Hair follicle dermal papilla cell (primary cell): ENCODE measurements around the gene NAALADL1. TPM values are rescaled to one million over a fixed set of nuclear protein-coding genes. Genes with fewer than 3 reads are reported as not detected.

Experiments used
- small RNA-seq: library from RNA; depleted of rRNA; stranded (forward); fragments of <200 nt; gene quantifications from one replicate; pipeline ENCODE3, GENCODE V24; 2012
- total RNA-seq: library from RNA; depleted of rRNA; stranded (reverse); fragments of >200 nt; gene quantifications from 2 replicates; pipeline ENCODE4 v1.2.3, GENCODE V29; 2012

NAALADL1 gene, protein sequence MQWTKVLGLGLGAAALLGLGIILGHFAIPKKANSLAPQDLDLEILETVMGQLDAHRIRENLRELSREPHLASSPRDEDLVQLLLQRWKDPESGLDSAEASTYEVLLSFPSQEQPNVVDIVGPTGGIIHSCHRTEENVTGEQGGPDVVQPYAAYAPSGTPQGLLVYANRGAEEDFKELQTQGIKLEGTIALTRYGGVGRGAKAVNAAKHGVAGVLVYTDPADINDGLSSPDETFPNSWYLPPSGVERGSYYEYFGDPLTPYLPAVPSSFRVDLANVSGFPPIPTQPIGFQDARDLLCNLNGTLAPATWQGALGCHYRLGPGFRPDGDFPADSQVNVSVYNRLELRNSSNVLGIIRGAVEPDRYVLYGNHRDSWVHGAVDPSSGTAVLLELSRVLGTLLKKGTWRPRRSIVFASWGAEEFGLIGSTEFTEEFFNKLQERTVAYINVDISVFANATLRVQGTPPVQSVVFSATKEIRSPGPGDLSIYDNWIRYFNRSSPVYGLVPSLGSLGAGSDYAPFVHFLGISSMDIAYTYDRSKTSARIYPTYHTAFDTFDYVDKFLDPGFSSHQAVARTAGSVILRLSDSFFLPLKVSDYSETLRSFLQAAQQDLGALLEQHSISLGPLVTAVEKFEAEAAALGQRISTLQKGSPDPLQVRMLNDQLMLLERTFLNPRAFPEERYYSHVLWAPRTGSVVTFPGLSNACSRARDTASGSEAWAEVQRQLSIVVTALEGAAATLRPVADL
- 34.1 and 35.2 TPM in 2 replicates for total RNA-seq

DNA sequence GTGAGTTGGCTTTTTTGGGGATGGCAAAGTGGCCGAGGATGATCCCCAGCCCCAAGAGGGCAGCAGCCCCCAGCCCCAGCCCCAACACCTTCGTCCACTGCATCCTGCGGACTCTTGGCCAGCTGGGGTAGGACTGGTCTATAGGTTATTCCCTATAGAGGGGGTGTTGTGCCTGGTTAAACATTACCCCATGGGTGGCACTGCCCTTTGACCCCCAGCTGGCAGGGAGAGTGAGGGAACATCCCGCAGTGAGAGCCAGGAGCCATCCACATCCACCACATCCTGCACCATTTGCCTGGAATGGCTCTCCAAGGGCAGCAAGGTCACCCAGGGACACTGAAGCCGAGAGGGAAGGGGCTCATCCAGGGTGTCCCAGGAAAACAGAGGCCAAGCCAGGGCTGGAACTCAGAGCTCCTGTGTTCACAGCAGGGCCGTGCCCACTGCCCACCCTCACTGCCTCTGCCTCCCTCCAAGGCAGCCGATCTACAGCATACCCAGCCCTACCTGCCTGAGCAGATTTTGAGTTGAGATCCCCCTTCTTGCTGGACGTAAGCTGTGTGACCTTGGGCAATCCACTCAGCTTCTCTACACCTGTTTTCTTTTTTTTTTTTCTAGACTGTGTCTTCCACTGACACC is at the start of gene NAALADL1:
Gene NAALADL1, minus strand, starts transcription at position 135 of the 636 bp plus-strand sequence. Its CDS starts 32 bp downstream, at position 103.

DNA sequence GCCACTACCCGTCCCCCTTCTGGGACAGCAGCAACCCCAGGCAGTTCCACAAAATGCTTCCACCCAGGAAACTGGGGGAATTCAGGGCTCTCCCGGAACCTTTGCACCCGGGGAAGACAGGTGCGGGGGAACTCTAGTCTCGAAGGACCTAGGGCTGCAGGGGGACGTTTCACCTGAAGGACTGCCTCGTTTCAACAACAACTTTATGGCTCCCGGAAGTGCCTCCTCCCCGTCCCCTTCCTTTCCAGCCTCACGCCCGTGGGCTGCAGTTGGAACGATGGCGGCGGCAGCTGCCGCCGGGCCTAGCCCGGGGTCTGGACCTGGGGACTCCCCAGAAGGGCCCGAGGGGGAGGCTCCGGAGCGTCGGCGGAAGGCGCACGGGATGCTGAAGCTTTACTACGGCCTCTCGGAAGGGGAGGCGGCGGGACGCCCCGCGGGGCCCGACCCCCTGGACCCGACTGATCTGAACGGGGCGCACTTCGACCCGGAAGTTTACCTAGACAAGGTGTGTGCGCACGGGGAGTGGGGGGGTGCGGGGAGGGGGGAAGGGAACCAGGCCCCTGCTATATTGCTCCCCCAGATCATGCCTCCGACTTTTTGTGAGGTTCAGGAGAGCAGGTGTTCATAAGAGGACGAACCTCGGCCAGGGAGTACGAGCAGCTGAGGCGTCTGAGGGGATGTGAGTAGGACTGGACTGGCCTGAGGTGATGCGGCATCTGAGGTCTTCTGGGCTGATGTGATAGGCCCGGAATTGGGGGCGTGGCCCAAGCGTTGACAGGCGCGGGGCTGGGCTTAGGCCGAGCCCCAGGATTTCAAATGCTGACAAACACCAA is 37.8 kb upstream of the NAALADL1 start, which contains the start of gene VPS51:
Gene VPS51, plus strand, starts transcription at position 241 of the 833 bp plus-strand sequence. Its CDS starts 37 bp downstream, at position 278.

DNA sequence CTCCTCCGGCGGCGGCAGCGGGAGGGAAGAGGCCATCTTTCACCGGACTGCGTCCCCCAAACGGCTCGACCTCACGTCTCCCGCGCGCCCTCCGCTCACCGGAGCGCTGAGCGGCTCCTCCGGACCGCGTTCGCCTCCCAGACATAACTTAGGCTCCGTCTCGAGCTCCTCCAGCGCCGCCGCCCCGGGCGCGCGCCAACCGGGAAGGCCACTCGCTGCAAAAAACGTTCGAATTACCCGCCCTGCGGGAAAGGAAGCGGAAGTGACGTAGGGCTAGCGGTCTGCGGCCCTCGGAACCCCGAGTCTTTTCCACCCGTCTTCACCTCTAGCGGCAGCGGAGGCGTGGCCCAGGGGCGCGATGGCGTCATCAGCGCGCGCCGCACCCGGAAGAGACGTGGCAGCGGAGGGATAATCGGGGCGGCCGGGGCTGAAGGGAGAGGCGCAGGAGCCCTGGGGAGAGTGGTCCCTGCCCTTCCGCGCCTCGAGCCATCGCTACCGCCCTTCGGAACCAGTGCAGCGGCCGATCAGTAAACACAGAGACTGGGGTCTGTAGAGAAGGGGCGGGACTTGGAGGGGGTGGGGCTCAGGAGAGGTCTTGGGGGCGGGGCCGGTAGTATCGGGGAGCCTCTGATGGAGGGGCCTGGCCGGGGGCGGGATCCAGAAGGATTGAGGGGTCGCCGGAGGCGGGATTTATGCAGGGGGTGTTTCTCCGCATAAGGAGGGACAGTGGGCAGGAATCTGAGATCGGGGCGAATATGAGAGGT is 25.7 kb upstream of the NAALADL1 start, which contains the start of the genes CDCA5 and ZFPL1:
Gene CDCA5, minus strand, starts transcription at position 207 of the 764 bp plus-strand sequence. Its CDS starts 62 bp downstream, at position 145.
Gene ZFPL1, plus strand, starts transcription at position 389 of the 764 bp plus-strand sequence. CDS start 477 bp downstream, outside the sequence.

DNA sequence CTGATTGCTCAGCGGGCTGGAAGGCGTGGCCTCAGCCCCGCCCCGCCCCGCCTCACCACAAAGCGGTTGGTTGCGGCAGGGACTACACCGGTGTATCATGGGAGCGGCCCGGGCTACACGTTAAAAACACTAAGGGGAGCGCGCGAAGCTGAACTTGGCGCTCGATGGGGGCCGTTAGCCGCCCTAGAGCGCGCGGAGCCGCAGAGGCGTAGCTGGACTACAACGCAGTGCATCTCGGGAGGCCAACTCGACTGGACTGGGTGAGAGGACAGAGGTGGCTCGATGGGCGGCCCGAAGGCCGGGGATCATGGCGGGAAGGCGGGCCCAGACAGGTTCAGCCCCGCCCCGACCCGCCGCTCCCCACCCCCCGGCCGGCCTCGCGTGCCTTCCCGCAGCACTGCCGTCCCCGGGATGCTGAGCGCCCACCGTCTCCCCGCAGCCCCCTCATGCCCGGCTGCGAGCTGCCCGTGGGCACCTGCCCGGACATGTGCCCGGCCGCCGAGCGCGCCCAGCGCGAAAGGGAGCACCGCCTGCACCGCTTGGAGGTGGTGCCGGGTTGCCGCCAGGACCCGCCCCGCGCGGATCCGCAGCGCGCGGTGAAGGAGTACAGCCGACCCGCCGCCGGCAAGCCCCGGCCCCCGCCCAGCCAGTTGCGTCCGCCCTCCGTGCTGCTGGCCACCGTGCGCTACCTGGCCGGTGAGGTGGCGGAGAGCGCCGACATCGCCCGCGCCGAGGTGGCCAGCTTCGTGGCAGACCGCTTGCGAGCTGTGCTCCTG is 17.3 kb downstream of the NAALADL1 start, which contains the start of gene SAC3D1:
Gene SAC3D1, plus strand, starts transcription at position 364 of the 776 bp plus-strand sequence. Its CDS starts 83 bp downstream, at position 447.

DNA sequence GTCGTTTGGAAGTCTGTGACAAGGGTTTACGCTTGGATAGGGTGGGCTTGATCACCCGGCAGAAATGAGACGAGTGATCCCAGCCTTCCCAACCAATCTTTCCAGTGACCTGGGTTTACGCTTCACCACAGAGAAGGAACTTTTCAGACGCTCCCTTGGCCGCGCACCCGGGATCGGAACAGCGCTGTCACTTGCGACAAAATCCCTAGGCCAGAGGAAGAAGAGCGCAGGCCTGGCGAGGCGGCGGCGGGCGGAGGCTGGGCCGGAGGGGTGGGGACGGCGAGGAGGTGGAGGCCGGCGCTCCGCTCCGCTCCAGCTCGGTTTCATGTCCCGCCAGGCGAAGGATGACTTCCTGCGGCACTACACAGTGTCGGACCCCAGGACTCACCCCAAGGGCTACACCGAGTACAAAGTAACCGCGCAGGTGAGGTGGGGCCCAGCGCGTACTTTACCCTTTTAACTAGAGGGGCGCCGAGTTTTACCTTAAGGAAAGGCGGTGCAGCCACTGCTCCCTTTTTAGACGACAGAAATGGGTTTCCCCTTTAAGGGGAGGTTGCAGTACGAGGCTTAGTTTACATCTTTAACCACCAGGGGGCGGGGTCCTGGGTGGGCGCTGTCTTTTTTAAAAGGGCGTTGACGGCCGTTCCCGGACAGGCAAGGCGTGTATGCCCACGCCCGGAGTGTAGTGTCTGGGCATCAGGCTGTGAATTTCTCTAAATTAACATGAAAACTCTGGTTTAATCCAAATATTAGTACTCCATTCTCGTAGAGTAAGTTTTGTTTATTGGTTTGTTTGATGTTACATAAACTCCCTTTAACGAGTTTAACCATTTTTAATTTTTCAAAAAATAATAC is 30.9 kb downstream of the NAALADL1 start, which contains the start of gene SNX15:
Gene SNX15, plus strand, starts transcription at position 227 of the 855 bp plus-strand sequence. Its CDS starts 99 bp downstream, at position 326.

DNA sequence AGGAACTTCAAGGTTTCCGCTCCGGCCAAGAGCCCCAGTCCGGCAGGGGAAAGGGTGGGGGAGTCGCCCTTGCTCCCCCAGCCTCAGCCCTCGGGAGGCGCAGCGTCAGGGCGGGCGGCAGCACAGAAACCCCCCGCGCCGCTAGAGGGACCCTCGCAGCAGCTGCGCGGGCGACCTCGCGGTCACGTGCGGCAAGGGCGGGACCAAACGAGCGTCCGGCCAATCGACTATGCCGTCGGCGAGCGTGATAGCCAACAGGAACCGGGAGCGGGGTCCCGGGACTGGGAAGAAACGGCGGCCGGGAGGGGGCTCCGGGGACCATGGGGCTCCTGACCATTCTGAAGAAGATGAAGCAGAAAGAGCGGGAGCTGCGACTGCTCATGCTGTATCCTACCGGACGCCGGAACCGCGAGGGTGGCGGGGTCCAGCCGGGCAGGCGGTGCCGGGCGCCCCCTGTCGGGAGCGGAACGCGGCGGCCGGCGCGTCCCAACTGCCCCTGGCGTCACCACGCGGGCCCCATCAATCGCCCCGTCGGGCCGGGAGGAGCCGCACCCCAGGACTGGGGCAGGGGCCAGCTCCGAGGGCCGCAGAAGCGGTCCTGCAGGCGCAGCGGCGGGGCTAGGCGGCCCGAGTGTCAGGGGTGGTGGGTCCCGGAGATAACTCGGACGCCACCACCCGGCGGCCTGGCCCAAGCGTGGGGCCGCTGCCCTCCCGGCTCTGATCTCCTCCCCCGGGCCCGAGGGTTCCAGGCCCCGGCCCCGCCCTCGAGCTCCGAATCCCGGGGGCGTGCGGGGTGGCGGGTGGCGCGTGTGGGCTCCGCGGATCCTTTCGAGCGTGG is 44.2 kb downstream of the NAALADL1 start, which contains the start of gene ARL2:
Gene ARL2, plus strand, starts transcription at position 273 of the 838 bp plus-strand sequence. Its CDS starts 48 bp downstream, at position 321.

DNA sequence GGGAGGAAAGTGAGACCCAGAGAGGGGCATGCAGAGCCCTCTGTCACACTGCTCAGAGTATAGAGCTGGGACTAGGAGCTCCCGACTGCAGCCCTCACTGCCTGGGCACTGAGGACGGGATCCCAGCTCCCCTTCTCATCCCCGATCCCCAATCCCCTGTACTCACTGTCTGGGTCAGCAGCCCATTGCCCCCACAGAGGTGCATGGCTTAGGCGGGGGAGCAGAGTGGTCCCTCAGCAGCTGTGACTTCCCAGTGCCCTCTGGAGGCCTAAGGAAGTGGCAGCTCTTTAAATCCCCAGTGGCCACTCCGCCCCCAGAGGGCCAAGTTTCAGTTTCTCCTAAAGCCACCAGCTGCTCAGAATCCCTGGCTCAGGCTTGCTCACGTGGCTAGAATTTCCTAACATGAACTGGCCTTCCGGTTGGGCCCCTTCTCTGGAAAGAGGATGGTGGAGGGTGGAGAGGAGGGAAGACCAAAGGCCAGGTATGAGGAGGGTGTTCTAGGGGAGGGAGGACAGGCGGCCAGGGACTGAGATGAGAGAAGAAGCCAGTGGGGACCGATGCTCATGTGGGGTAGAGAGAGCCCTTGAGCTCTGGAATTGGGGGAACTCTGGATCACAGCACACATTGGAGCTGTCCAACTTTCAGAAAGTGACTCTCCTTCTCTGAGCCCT is 61.5 kb downstream of the NAALADL1 start, which contains the start of gene BATF2:
Gene BATF2, minus strand, starts transcription at position 262 of the 671 bp plus-strand sequence. Its CDS starts 57 bp downstream, at position 205.

Small RNAs within 50 kb of the gene (small RNA-seq; reads per million reads assigned to genes)
- gene MIR6879 (not detected), gene SNX15 (not detected)

Other genes starting within 250 kb of the NAALADL1 start
- gene MEN1, start 248.0 kb downstream of the NAALADL1 start, total RNA-seq = 16.8 and 19.0 TPM in 2 replicates
- gene CDC42BPG, start 213.9 kb downstream of the NAALADL1 start, total RNA-seq = 0.12 and 0.32 TPM in 2 replicates
- 86.5 and 115 TPM in 2 replicates for gene EHD1, start 179.9 kb downstream of the NAALADL1 start, total RNA-seq
- 17.5 and 19.2 TPM in 2 replicates for gene ATG2A, start 141.3 kb downstream of the NAALADL1 start, total RNA-seq
- gene PPP2R5B, start 133.9 kb downstream of the NAALADL1 start, total RNA-seq = 12.3 and 14.6 TPM in 2 replicates
- not detected in 2 replicates for gene GPHA2, start 122.7 kb downstream of the NAALADL1 start, total RNA-seq
- not detected in 2 replicates for gene MAJIN, start 86.4 kb downstream of the NAALADL1 start, total RNA-seq
- gene BATF2, start 61.6 kb downstream of the NAALADL1 start, total RNA-seq = 1.2 and 2.3 TPM in 2 replicates
- gene ARL2, start 44.4 kb downstream of the NAALADL1 start, total RNA-seq = 71.7 and 85.9 TPM in 2 replicates
- gene SNX15, start 31.1 kb downstream of the NAALADL1 start, total RNA-seq = 16.6 and 19.4 TPM in 2 replicates
- gene SAC3D1, start 17.3 kb downstream of the NAALADL1 start, total RNA-seq = 7.0 and 9.6 TPM in 2 replicates
- 1.3 and 1.5 TPM in 2 replicates for gene CDCA5, start 25.5 kb upstream of the NAALADL1 start, total RNA-seq
- gene ZFPL1, start 25.7 kb upstream of the NAALADL1 start, total RNA-seq = 45.6 and 48.7 TPM in 2 replicates
- 209 and 240 TPM in 2 replicates for gene VPS51, start 37.7 kb upstream of the NAALADL1 start, total RNA-seq
- 16.9 and 18.1 TPM in 2 replicates for gene TM7SF2, start 53.3 kb upstream of the NAALADL1 start, total RNA-seq
- gene ZNHIT2, start 59.1 kb upstream of the NAALADL1 start, total RNA-seq = 10.4 and 13.6 TPM in 2 replicates
- gene FAU, start 63.6 kb upstream of the NAALADL1 start, total RNA-seq = 66.9 and 79.2 TPM in 2 replicates
- gene MRPL49, start 63.8 kb upstream of the NAALADL1 start, total RNA-seq = 49.1 and 52.9 TPM in 2 replicates
- 21.4 and 28.7 TPM in 2 replicates for gene SYVN1, start 76.0 kb upstream of the NAALADL1 start, total RNA-seq
- gene SPDYC, start 111.7 kb upstream of the NAALADL1 start, total RNA-seq = not detected in 2 replicates
- 168 and 174 TPM in 2 replicates for gene CAPN1, start 123.4 kb upstream of the NAALADL1 start, total RNA-seq
- 2.1 and 3.4 TPM in 2 replicates for gene POLA2, start 203.4 kb upstream of the NAALADL1 start, total RNA-seq